ENCODE data around the gene ZC3H14.

DNA sequence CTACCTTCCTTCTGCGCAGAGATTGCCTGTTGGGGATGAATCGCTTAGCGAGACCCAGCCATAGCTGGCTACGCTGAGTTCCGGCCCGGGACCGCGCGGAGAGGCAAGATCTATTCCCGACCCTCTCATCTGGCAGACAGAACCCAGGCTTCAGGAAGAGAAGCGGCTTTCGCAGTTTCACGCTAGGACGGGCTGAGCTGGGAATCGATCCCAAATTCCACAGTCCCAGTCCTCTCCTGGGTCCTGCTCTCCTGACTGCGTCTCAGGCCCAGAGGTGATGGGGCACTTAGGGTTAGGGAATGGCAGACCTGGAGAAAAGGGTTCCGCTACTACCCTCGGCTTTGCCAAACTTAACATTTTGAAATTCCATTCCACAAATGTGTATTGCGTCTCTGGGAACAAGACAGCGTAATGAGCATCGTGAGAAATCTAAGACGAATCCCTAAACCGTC, 10.8 kb upstream of the ZC3H14 start:
- no peak for TF ChIP-seq CTCF (IDR thresholded peaks at IDR 0.05)
- no peak for TF ChIP-seq POLR2A (IDR thresholded peaks at IDR 0.05)

Measured in sigmoid colon (tissue), 3 donors.